BJ (cell line): ENCODE data around the gene ADIRF. TPM values are rescaled to one million over a fixed set of nuclear protein-coding genes. Genes with fewer than 3 reads are reported as not detected.

Experiments used
- CTCF ChIA-PET: fragments of 350-600 bp; formaldehyde crosslinking; extraction: SDS; loops from one replicate; lab custom pipeline; 2021; ENCODE audit warnings: antibody characterized with exemption, inconsistent platforms; lab: Yijun Ruan, JAX
- POLR2A ChIA-PET: fragments of 300-600 bp; sonication (Branson Sonifier 250); formaldehyde crosslinking; extraction: SDS; loops from one replicate; lab custom pipeline; 2021; ENCODE audit warnings: antibody characterized with exemption; lab: Charles Lee
- DNase-seq: peaks from one replicate; pipeline ENCODE4 v3.0.0-alpha.2; 2011; ENCODE audit warnings: low read depth
- H3K27me3 ChIP-seq: 2 replicates; pipeline ENCODE4 v1.6.0; 2011; ENCODE audit warnings: low read length; ENCODE audit not compliant: control insufficient read depth, insufficient read depth
- H3K36me3 ChIP-seq: 2 replicates; pipeline ENCODE4 v1.5.1; 2011; ENCODE audit warnings: low read length; ENCODE audit not compliant: control insufficient read depth, insufficient read depth
- H3K4me3 ChIP-seq: 2 replicates; pipeline ENCODE4 v1.5.1; 2011; ENCODE audit warnings: low read depth, mild to moderate bottlenecking, control low read depth, low read length
- CTCF ChIP-seq: IDR thresholded peaks from 2 replicates; pipeline ENCODE4 v1.5.1; 2011; ENCODE audit warnings: low read depth, mild to moderate bottlenecking, control low read depth, inconsistent platforms, low read length, moderate library complexity; ENCODE audit not compliant: insufficient read depth
- polyA plus RNA-seq: library from polyadenylated mRNA; depleted of rRNA; stranded (reverse); fragments of >200 nt; gene quantifications from 2 replicates; pipeline ENCODE4 v1.2.3, GENCODE V29; 2011

Gene ADIRF
- polyA plus RNA-seq, 1 experiment, result 64.4 TPM

GRCh38 chr10:86961481-86962091 is 6.7 kb upstream of the ADIRF start:
- DNase-seq, result no peak
- H3K4me3 ChIP-seq, result no peak overlapping the region
- ChIA-PET CTCF (interaction anchor here (0.8 to 19.2 kb wide), 3 partner anchors 8 to 274 kb away, joined by 5 to 346 read pairs (median 10); no protein-coding TSS in a partner anchor), POLR2A (no interaction called here)
- H3K27me3 ChIP-seq, result no peaks in the 10 kb centered on the region
- no peak for TF ChIP-seq CTCF
- H3K36me3 ChIP-seq, result no peaks in the 10 kb centered on the region

- H3K36me3 ChIP-seq, result no peaks in the 10 kb centered on the region
- no peaks in the 10 kb centered on the region for H3K27me3 ChIP-seq
- DNase-seq, result no peak
- TF ChIP-seq CTCF, result no peak
- POLR2A ChIA-PET, result no interaction called here
- H3K4me3 ChIP-seq, result no peak overlapping the region
- CTCF ChIA-PET, result interaction anchor here (0.8 to 19.2 kb wide), 2 partner anchors 21 to 275 kb away, joined by 5 to 346 read pairs; no protein-coding TSS in a partner anchor
These were observed 5.9 kb upstream of the ADIRF start for GRCh38 chr10:86962136-86962980.

GRCh38 chr10:86962981-86963310 is 5.3 kb upstream of the ADIRF start:
- ChIA-PET CTCF (interaction anchor here (19.2 kb wide), 1 partner anchor 22 kb away, joined by 346 read pairs; no protein-coding TSS in a partner anchor), POLR2A (no interaction called here)
- no peaks in the 10 kb centered on the region for H3K36me3 ChIP-seq
- DNase-seq, result no peak
- H3K4me3 ChIP-seq, result no peak overlapping the region
- no peak for TF ChIP-seq CTCF
- no peaks in the 10 kb centered on the region for H3K27me3 ChIP-seq

GRCh38 chr10:86963341-86963919 is 4.9 kb upstream of the ADIRF start:
- CTCF ChIA-PET, result interaction anchor here (19.2 kb wide), 1 partner anchor 22 kb away, joined by 346 read pairs; no protein-coding TSS in a partner anchor
- DNase-seq, result no peak
- POLR2A ChIA-PET, result no interaction called here
- Histone ChIP-seq H3K4me3 (no peak overlapping the region), H3K27me3 (no peaks in the 10 kb centered on the region), H3K36me3 (no peaks in the 10 kb centered on the region)
- no peak for TF ChIP-seq CTCF
